ENCODE measurements around the gene TERT. TPM values are rescaled to one million over a fixed set of nuclear protein-coding genes. Genes with fewer than 3 reads are reported as not detected.
"Not testable (repeated sequence)": the region's sequence is repeated elsewhere in the genome, so short reads cannot be mapped to it uniquely, and the experiment has no call there.

Gene TERT
- polyA plus RNA-seq (2012; ENCODE audit: low read depth, missing spikeins), result 0.22 TPM

- no peak for FAIRE-seq
- TF ChIP-seq PAX5 (IDR thresholded peaks at IDR 0.05; ENCODE audit: insufficient read depth, low read length, severe bottlenecking) (no peak), SPI1 (IDR thresholded peaks at IDR 0.05; ENCODE audit: low read depth, low read length) (no peak), POLR2AphosphoS5 (IDR thresholded peaks at IDR 0.05; ENCODE audit: low read depth, low read length) (no peak), TAF1 (IDR thresholded peaks at IDR 0.05; ENCODE audit: low read depth, low read length) (no peak), POU2F2 (IDR thresholded peaks at IDR 0.05; ENCODE audit: low read depth, low read length) (no peak), POLR2A (IDR thresholded peaks at IDR 0.05; ENCODE audit: low read depth, low read length) (no peak)
Observed at GRCh38 chr5:1294835-1295649, at the start of gene TERT. Gene TERT, minus strand, starts transcription at chr5:1295068. Its CDS starts 79 bp downstream, at chr5:1294989.

DNA sequence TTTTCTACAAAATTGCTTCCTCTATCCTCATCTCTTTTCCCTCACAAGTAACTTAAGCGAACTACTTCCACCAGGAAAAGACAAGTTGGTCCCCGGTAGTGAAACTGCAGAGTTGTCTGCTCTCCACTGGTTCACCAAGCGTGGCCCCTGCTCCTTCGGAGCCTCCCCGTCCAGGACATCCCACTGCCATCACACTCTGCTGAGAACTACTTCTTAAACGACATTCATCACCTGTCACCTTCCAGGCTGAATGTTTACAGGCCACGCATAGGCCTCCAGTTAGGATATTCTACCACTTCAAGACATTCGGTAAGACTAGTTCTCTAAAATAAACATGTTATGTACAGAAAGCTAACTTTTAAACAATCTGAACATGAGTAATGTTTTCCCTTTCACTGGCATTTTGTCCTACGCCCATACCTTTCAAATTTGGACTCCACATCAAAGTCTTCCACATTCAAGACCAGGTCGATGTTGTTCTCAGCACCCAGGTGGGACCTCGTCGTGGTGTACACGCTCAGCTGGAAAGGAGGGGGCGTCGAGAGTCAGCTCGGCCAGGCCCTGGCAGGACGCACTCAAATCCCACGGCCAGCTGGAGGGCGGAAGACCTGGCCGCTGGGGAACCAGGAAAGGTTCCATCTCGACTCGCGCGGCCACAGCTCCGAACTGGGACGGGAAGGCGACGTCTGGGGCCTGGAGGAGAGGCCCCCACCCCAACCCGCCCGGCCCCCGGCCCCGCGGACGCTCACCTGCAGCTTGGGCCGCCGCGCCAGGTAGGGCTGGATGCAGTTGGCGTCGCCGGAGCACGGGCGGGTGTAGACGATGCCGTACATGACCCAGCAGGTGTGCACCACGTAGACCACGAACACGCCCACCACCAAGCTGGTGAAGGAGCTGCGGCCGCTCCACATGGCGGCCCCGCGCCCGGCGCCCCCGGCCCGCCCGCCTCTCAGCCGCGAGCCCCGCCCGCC, 49.3 kb upstream of the TERT start:
- TF ChIP-seq PAX5 (IDR thresholded peaks at IDR 0.05; ENCODE audit: insufficient read depth, low read length, severe bottlenecking), result no peak
- TF ChIP-seq POLR2AphosphoS5 (IDR thresholded peaks at IDR 0.05; ENCODE audit: low read depth, low read length), result no peak
- TF ChIP-seq POU2F2 (IDR thresholded peaks at IDR 0.05; ENCODE audit: low read depth, low read length), result no peak
- no peak for TF ChIP-seq POLR2A (IDR thresholded peaks at IDR 0.05; ENCODE audit: low read depth, low read length)
- no peak for TF ChIP-seq TAF1 (IDR thresholded peaks at IDR 0.05; ENCODE audit: low read depth, low read length)
- no peak for TF ChIP-seq SPI1 (IDR thresholded peaks at IDR 0.05; ENCODE audit: low read depth, low read length)
- no peak for DNase-seq (ENCODE audit: insufficient read length, low spot score)
- FAIRE-seq, result peak; percentile 81

More at GRCh38 chr5:1294835-1295649, at the start of gene TERT:
- no peak for DNase-seq (ENCODE audit: insufficient read length, low spot score)

DNA sequence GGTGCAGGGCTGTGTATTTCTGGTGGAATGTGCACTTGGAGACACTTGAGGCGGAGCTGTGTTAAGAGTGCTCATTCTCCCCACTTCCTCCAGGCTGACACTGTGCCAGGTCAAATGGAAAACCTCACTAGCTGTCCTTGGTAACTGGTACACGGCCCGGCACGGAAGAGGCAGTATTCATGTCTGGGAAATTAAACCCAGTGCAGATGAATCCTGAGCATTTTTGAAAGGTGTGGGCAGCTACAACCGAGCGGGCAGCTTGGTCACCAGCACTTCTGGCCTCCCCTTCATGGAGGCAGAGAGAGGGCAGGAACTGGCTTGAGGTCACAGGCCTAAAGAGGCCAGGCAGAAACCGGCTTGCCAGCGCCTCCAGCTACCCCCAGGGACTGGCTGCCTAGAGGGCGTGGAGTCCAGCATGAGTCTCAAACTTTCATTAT, 48.5 kb upstream of the TERT start:
- DNase-seq (ENCODE audit: insufficient read length, low spot score) (no peak), FAIRE-seq (no peak)
- TF ChIP-seq SPI1 (IDR thresholded peaks at IDR 0.05; ENCODE audit: low read depth, low read length) (no peak), PAX5 (IDR thresholded peaks at IDR 0.05; ENCODE audit: insufficient read depth, low read length, severe bottlenecking) (no peak), TAF1 (IDR thresholded peaks at IDR 0.05; ENCODE audit: low read depth, low read length) (no peak), POLR2AphosphoS5 (IDR thresholded peaks at IDR 0.05; ENCODE audit: low read depth, low read length) (no peak), POLR2A (IDR thresholded peaks at IDR 0.05; ENCODE audit: low read depth, low read length) (no peak), POU2F2 (IDR thresholded peaks at IDR 0.05; ENCODE audit: low read depth, low read length) (no peak)

GRCh38 chr5:1342711-1343110, 47.8 kb upstream of the TERT start:
- not testable (repeated sequence) for FAIRE-seq; DNase-seq (ENCODE audit: insufficient read length, low spot score)

DNA sequence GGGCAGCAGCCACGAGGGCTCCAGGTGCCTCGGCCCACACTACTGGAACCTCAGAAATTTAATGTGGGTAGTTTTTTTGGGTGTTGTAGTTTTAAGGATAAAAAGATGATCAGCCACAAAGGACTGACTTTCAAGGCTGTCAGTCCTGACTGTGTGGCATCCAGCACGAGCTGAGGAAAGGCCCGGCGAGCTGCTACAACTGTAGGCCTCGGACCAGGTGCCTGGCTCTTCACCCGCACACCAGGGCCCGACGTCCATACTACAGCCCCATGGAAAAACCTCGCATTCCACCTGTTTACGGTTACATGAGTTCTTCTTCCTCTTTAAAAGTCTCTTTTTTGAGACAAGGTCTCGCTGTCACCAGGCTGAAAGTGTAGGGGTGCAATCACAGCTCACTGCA, 47.4 kb upstream of the TERT start:
- FAIRE-seq (no peak), DNase-seq (ENCODE audit: insufficient read length, low spot score) (no peak)
- TF ChIP-seq POLR2AphosphoS5 (IDR thresholded peaks at IDR 0.05; ENCODE audit: low read depth, low read length), result no peak
- TF ChIP-seq POU2F2 (IDR thresholded peaks at IDR 0.05; ENCODE audit: low read depth, low read length), result no peak

DNA sequence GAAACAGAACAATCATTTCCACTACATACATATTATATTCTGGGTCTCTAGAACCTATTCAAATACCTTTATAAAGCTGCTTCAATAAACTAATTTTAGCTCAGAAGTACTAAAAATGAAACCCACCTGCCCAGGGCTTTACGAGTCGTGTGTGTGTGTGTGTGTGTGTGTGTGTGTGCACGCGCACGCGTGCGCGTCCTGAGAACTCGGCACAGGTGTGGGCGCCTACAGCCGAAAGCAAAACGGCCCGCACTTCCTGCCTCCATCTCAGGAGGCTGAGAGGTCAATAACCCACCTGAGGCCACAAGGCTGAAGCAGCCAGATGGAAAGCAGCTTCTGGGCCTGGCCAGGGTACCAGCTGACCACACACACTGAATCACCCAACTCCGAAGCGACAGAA, 47.0 kb upstream of the TERT start:
- FAIRE-seq (no peak), DNase-seq (ENCODE audit: insufficient read length, low spot score) (no peak)
- TF ChIP-seq POU2F2 (IDR thresholded peaks at IDR 0.05; ENCODE audit: low read depth, low read length) (no peak), POLR2AphosphoS5 (IDR thresholded peaks at IDR 0.05; ENCODE audit: low read depth, low read length) (no peak), PAX5 (IDR thresholded peaks at IDR 0.05; ENCODE audit: insufficient read depth, low read length, severe bottlenecking) (no peak), TAF1 (IDR thresholded peaks at IDR 0.05; ENCODE audit: low read depth, low read length) (no peak), POLR2A (IDR thresholded peaks at IDR 0.05; ENCODE audit: low read depth, low read length) (no peak)

GRCh38 chr5:1339818-1340210, 44.9 kb upstream of the TERT start:
- not testable (repeated sequence) for FAIRE-seq; DNase-seq (ENCODE audit: insufficient read length, low spot score)

DNA sequence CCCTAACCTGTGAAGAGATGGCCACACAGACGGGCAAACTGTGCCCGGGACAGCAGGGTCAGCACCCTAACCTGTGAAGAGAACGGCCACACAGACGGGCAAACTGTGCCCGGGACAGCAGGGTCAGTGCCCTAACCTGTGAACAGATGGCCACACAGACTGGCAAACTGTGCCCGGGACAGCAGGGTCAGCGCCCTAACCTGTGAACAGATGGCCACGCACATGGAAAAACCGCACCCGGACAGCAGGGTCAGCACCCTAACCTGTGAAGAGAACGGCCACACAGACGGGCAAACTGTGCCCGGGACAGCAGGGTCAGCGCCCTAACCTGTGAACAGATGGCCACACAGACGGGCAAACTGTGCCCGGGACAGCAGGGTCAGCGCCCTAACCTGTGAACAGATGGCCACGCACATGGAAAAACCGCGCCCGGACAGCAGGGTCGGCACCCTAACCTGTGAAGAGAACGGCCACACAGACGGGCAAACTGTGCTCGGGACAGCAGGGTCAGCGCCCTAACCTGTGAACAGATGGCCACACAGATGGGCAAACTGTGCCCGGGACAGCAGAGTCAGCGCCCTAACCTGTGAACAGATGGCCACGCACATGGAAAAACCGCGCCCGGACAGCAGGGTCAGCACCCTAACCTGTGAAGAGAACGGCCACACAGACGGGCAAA, 44.4 kb upstream of the TERT start:
- not testable (repeated sequence) for FAIRE-seq; DNase-seq (ENCODE audit: insufficient read length, low spot score)

DNA sequence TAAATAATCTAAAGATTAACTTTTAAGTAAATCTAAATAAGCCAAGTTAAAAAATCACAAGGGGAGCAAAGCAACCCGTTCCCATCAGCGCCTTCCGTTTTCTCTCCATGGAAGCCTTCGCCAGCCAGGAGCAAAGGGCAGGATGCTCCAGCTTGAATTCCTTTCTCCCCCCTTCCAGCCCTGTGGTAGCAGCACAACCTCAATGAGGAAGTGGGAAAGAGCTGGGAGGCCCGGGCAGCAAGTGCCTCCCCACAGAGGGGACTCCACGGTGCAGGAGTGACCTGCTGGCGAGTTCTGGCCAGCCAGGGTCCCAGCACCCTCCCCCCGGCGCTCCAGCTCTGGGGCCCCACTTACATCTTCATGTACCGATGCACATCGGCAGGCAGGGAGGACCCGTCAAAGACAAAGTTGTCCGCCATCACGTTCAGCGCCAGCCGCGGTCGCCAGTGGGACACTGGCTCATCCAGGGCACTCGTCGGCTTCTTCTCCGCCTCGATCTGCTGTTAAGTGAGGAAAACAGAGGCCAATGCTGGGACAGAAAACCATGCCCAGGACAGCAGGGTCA, 43.7 kb upstream of the TERT start:
- DNase-seq (ENCODE audit: insufficient read length, low spot score) (no peak), FAIRE-seq (no peak)
- TF ChIP-seq TAF1 (IDR thresholded peaks at IDR 0.05; ENCODE audit: low read depth, low read length) (no peak), SPI1 (IDR thresholded peaks at IDR 0.05; ENCODE audit: low read depth, low read length) (peak; percentile 52; the same call in 1 of the 2 replicates)

- DNase-seq (ENCODE audit: insufficient read length, low spot score), result no peak
- FAIRE-seq, result no peak
- TF ChIP-seq POU2F2 (IDR thresholded peaks at IDR 0.05; ENCODE audit: low read depth, low read length) (no peak), SPI1 (IDR thresholded peaks at IDR 0.05; ENCODE audit: low read depth, low read length) (no peak), POLR2AphosphoS5 (IDR thresholded peaks at IDR 0.05; ENCODE audit: low read depth, low read length) (no peak)
Observed at GRCh38 chr5:1338196-1338490, 43.3 kb upstream of the TERT start.
